HG03558 (cell line): ENCODE results near the gene RNF208.
"Not testable (repeated sequence)": the region's sequence is repeated elsewhere in the genome, so short reads cannot be mapped to it uniquely, and the experiment has no call there.

ENCODE experiments used
- ATAC-seq: cut with Tn5 transposase; IDR thresholded peaks from one replicate; pipeline ENCODE4 v1.9.1; 2021; ENCODE audit warnings: moderate number of reproducible peaks; ENCODE audit not compliant: unreplicated experiment; ENCODE audit errors: extremely low read depth

RNF208 gene

DNA sequence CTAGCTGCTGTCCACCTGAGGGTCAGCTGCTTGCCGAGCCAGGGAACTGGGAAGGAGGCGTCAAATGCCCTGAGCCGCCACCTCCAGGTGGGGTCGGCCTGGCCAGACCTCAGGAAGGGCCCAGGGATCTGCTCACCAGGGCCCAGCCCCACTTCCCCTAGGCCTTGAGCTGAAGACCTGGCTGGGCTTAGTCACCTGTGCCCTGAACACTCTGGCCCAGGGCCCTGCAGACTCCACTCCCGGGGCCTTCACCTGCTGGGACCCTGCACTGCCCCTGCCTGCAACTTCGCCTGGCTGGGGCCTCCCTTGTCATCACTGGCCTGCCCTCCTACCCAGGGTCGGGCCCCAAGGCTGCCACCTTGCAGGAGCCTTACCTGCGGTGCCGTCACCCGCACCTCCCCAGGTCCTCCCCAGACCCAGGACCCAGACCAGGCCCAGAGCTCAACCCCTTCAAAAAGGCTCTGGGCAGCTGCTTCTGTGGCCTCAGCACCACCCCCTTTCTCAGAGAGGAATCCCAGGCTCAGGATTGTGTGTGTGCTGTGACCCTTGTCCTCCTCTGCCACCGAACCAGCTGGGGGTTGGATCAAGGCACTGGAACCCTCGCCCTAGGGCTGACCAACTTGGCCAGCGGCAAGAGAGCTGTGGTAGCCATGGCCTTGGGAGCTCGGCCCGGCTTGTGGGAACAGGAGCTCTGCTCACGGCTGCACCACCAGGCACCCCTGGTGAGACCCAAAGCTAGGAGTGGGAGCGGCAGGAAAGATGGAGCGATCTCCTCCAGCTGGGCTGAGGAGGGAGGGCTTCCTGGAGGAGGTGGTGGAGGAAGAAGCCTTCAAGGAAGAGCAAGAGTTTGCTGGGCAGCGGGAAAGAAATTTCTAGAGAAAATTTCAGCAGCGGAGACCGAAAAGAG is 31.9 kb upstream of the RNF208 start:
- no peak for ATAC-seq

DNA sequence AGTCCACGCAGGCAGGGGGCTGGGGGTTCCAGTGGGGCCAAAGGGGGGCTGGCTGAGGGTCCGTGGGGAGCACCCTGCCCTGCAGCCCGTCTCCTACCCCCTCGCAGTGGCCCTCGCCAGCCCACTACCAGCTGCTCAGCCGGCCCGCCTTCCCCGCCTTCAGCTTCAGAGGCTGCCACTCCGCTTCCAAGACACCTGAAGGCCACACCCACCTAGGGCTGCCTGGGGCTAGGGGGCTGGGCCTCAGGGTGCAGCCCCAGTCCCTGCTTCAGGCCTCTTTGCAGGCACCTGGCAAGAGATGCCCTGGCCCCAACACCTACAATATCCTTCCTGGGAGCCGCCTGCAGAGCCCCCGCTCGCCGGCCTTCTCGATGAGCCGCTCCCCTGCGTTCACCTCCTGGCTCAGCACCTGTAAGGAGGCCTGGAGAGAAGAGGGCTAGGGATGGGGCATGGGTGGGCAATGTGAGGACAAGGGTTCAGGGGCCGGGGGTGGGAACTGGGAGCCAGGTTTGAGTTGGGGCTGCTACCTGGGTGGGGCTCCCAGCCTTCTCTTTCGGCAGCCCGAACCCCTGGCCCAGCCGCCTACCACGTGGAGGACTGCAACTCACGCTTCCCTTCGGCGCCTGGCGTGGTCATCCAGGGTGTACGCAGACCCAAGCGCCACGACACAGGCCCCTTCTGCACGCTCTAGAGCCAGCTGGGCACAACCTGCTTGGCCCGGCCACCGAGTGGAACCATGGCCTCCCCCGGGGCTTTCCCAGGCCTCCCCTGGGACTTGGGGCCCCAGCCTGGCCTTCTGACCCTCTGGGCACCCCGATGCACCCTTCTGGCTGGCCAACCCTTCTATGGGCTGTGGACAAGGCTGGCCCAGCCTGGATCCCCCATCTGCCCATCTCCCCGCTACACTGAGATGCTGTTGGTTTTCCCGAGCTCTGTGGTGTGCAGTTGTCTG is 30.8 kb upstream of the RNF208 start:
- ATAC-seq, result no peak

DNA sequence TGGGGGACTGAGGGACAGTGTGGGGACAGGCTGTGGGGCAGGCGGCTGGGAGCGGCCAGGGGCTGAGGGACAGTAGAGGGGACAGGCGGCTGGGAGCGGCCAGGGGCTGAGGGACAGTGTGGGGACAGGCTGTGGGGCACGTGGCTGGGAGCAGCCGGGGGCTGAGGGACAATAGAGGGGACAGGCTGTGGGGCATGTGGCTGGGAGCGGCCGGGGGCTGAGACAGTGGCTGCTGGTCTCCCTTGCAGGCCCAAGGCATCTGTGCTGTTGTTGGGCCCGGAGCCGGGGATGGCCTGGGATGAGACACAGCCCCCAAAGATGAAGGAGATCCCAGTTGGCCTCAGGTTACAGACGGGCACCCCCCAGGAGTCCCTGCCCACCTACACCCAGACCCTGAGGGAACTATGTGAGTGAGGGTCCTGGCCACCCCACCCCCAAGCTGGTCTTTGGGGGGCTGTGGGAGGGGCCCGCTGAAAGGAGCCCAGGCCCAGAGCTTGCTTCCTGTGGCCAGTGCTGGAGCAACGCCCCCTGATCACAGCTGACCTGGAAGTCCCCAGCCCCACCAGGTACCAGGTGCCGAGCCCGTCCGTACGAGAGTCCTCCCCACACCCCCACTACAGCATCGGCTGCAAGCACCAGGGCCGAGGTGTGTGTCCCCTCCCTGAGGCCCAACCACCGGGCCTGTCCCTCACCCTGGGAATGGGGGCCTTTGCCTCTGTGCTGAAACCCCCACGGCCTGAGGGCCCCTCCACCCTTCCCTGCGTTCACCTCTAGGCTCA is 29.6 kb upstream of the RNF208 start:
- ATAC-seq, result no peak

DNA sequence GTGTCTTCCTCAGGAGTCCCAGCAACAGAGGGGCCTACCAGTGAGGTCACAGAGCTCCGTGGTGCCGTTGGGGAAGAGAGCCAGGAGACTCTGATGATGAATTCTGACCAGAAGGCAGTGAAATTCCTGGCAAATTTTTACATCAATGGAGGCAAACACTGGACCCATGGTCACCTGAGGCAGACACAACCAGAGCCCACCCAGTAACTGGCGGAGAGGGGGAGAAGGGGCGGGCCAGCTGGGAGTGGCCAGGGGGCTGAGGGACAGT is 29.1 kb upstream of the RNF208 start, which contains the start of gene STPG3:
Gene STPG3 (plus strand): TSS at position 93 of the 268 bp plus-strand sequence. CDS start 1 bp downstream, at position 94.
- no peak for ATAC-seq

DNA sequence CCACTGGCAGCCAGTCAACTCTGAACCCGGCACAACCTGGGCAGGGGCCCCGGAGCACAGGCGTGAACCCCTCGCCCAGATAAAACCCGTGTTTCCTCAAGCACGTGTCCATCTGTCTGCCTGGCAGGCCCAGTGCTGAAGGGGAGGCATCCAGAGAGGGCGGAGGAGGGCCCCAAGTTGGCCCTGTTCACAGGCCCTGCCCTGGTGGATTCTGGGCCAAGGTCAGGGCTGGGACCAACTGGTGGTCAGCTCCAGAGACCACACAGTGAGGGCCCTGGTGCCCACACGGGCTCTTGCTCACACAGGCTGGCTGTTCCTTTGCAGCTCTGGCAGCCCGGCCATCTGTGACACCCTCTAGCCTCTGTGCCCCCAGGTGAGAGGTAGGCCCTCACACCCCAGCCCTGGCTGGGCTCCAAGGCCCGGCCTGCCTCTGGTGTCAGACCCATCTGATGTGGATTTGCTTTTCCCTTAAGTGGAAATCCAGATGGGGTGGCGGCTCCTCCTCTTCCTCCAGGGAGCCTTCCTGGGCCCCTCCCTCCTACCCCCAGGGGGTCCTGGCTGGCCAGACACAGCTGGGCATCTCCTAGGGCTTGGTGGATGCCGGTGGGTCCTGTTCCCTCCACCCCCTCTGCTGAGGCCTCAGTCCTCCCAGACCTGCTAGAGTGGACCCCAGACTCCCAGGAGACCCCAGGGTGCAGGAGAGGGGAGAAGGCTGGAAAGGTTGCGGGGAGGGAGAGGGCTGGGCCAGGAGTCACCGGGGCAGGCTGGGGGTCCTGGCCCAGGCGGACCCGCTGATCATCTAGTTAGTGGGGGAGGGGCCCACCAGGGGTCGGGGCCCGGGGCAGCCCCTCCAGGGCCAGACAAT is 28.5 kb upstream of the RNF208 start:
- ATAC-seq, result no peak

DNA sequence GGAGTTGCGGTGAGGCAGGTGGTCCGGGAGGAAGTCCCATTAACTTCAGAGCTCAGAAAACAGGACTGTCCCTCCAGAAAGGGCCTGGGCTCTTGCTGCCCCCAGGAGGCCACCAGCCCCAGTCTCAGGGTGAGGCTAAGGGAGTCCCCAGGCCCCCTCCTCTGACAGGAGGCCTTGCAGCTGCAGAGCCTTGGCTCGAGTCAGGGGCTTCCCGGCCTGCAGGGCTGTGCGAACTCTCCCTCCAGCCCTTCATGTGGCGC is 25.8 kb upstream of the RNF208 start:
- no peak for ATAC-seq

DNA sequence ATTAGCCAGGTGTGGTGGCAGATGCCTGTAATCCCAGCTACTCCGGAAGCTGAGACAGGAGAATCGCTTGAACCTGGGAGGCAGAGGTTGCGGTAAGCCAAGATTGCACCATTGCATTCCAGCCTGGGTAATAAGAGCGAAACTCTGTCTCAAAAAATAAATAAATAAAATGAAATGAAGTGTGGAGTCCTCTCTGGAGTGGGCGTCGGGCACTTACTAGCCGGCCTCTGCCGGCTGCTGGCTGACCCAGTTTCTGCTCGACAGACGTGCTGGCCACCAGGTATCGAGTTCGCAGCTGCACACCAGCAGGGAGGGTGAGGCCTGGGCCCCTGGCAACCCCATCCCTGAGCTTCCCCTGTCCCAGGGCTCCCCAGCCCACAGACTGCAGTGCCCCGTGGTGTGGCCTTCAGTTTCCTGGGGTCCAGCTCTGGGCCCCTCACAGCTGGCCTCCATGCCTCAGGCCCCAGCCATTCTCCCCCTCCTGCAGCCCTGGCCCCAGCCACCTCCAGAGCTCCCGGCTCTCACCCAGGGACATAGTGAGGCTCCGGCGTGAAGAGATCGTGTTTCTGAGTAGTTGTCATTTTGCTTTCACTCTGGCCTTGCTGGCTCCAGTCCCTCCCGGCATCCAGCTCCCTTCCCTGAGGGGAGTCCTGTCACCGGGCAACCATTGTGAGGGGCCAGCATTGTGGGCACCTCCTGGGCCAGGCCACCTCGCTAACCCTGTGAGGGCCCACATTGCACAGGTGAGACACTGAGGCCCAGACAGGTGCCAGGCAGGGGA is 25.3 kb upstream of the RNF208 start:
- ATAC-seq, result no peak

DNA sequence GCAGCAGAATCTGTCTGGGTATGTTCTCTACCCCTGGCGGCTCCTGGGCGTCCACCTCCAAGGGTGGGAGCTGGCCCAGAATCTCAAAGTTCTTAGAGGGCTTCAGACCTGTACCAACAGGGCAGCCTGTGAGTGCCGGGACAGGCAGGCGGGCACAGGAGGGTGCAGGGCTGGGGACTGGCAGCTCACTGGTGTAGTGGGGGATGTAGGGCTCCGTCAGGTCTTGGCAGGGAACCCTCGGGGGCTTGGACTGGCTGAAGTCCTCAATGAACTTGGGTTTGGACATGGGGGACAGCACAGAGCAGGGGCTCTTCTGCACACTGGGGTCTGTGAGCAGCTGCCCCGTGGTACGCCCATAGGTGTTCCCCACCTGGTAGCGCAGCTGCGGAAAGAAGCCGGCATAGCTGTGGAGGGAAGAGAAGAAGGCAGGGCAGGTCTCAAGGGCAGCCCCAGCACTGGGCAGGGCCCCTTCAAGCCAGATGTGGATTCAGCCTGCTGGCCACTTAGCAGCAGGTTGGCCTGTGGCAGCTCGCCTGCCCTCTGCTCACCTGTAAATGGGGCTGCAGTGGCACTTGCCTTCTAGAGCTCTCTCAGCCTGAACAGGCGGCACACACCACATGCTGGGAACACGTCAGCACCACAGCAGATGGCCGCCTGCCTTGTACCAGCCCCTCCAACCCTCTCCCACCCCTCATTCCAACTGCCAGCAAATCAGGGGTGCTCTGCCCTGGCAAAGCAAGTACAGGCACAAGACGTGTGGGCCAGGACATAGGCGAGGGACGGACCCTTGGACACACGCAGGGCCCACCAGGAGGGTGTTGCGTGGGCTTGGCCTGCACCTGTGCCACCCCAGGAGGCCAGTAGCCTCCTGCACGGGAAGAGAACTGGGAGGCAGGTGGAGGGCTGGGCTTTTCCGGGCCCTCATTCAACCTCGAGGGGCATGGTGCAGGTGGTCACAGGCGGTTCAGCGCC is 23.7 kb upstream of the RNF208 start:
- no peak for ATAC-seq

DNA sequence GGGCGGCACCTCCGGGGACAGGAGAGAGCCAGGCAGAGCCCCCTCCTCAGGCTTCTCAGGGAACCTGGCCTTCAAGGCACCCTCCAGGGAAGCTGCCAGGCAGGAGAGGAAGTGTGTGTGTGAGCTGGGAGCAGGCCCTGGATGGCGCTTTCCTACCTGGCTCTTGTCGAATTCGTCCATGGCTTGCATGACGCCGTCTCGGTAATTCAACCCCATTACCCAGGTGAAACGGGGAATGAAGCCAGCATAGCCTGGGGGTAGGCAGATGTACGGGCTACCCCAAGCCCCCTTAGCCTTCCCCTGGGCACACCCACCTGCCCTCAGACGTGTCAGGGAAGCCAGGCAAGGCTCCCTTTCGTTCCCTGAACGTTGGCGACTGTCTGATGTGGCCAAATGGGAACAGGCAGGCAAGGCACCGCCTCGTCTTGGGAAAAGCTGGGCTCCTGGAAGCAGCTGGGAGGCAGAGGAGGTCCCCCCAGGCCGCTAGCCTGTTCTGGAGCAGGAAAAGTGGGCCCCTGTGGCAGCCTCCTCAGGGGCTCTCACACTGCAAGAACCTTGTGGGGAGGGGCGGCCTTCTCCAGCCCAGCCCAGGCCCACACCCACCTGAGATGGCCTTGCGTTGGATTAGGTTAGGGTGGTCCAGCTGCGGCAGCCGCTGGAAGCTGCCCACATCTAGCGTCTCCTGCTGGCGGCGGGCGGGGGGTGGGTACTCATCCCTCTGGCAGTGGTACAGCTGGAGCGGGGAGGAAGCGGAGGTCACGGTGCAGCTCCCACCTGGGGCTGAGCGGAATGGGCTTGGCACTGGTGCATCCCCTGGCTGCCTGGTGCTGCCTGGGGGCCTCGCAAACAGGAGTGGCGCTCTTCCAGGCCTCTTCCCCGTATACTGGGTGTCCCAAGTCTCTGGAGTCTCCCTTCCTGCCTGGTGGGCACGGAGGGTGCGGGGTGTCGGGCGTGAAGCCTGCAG is 22.7 kb upstream of the RNF208 start:
- no peak for ATAC-seq

DNA sequence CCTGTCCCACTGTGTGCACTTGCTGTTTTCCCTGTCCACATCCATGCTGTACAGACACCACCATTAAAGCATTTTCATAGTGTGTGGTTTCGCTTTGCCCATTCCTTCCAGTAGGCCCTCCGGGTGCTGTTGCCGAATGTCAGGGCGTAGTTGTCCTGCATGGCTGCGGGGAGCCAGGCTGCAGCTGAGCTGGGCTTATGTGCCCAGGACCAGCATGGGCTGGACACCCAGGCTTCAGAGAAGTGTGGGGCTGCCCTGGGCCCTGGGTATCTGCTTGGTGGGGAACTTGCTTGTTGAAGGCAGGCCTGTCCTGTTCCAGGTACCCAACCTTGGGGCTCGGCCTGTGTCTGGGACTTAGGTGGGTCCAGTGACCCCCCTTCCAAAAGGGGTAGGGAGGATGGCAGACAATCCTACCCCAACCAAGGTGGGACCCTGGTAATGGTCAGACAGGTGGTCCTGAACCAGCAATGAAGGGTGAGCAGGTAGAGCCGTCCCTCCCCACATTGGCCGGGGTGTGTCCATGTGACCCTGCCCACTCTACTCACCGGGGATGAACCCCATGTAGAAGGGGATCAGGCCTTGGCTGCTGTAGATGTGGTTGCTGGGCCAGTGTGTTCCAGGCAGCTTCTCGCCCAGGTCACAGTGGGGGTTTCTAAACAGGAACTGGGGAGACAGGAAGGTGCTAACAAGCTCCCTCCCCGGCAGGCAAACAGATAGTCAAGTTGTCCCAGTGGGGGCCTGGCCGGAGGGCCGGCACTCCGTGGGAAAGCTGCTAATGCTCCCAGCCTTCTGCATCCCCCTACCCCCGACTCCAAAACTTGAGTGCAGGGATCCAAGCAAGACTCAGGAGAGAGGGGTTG is 21.8 kb upstream of the RNF208 start:
- no peak for ATAC-seq

DNA sequence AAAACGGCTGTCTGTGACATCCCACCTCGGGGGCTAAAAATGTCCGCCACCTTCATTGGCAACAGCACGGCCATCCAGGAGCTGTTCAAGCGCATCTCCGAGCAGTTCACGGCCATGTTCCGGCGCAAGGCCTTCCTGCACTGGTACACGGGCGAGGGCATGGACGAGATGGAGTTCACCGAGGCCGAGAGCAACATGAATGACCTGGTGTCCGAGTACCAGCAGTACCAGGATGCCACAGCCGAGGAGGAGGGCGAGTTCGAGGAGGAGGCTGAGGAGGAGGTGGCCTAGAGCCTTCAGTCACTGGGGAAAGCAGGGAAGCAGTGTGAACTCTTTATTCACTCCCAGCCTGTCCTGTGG is 21.2 kb upstream of the RNF208 start:
- ATAC-seq, result not testable (repeated sequence)

DNA sequence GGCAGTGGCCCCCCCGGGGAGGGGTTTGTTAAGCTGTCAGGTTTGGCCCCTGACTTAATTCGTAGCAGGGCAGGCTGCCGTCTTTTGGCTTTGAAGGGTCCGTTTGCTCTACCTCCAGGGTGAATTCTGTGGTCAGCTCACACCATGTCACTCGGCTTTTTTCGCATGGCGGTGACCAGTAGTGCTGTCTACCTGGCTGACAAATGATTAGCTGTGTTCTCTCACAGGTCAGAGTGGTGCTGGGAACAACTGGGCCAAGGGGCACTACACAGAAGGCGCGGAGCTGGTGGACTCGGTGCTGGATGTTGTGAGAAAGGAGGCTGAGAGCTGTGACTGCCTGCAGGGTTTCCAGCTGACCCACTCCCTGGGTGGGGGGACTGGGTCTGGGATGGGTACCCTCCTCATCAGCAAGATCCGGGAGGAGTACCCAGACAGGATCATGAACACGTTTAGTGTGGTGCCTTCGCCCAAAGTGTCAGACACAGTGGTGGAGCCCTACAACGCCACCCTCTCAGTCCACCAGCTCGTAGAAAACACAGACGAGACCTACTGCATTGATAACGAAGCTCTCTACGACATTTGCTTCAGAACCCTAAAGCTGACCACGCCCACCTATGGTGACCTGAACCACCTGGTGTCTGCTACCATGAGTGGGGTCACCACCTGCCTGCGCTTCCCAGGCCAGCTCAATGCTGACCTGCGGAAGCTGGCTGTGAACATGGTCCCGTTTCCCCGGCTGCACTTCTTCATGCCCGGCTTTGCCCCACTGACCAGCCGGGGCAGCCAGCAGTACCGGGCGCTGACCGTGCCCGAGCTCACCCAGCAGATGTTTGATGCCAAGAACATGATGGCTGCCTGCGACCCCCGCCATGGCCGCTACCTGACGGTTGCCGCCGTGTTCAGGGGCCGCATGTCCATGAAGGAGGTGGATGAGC is 20.5 kb upstream of the RNF208 start:
- ATAC-seq, result no peak

DNA sequence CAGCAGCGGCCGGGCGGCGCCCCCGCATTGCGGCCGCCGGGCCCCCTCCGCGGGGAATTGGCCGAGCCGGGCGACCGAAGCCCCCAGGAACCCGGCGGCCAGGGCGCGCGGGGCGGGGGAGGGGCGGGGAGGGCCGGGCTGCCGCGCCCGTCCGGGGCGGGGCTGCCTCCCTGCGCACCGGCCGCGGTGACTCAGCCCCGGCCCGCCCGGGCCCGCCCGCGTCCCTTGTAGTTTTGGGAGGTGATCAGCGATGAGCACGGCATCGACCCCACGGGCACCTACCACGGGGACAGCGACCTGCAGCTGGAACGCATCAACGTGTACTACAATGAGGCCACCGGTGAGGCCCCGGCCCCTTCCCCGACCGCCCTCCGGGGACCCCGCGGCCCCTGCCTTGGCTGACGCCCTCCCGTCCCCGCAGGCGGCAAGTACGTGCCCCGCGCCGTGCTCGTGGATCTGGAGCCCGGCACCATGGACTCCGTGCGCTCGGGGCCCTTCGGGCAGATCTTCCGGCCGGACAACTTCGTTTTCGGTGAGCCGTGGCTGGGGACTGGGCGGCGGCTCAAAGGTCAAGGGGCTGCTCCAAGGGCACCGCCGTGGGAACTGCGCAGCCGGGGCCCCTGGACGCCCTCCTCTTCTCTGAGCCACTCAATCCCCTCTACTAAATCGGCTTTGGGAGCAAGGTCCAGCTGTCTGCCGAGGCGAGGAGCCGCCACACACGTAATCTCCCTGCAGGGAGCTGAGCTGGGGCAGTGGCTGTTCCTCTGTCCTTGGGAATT is 19.6 kb upstream of the RNF208 start:
- no peak for ATAC-seq

DNA sequence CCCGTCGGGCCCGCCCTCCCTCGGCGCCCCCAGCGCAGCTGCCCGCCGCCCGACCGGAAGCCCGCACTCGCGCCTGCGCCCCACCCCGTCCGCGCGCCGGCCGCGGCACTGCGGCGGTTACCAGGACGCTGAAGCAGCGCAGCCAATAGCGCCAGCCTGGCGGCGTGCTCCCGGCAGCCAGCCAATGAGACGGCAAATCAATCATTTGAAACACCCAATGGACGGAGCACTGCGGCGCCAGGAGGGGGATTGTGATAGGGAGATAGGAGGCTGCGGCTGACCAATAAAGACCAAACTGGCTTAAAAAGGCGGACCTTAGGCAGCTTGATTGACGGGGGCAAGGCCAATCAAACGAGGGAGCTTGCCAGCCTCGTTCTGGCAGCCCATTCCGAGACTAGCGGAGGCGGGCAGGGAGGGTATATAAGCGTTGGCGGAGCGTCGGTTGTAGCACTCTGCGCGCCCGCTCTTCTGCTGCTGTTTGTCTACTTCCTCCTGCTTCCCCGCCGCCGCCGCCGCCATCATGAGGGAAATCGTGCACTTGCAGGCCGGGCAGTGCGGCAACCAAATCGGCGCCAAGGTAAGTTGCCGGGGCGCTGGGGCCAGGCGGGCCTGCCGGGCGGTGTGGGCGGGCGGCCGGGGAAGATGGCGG is 18.9 kb upstream of the RNF208 start, which contains the start of gene TUBB4B:
Gene TUBB4B (plus strand): TSS at position 447 of the 649 bp plus-strand sequence. CDS start 74 bp downstream, at position 521.
- peak; percentile 46 for ATAC-seq
